ENCODE data around the gene CENPC.
"Not testable (repeated sequence)": the region's sequence is repeated elsewhere in the genome, so short reads cannot be mapped to it uniquely, and the experiment has no call there.

Gene CENPC

GRCh38 chr4:67550451-67550850 lies 5.1 kb upstream of the CENPC start:
- no peak for DNase-seq

GRCh38 chr4:67549123-67549522 lies 3.8 kb upstream of the CENPC start:
- DNase-seq: no peak

GRCh38 chr4:67546971-67547370 lies 1.7 kb upstream of the CENPC start:
- DNase-seq: no peak

GRCh38 chr4:67546004-67546356 lies 677 bp upstream of the CENPC start:
- DNase-seq: no peak

GRCh38 chr4:67542076-67542475 lies 3.2 kb downstream of the CENPC start:
- DNase-seq: no peak

- DNase-seq: no peak
Observed at GRCh38 chr4:67539830-67540229, 5.5 kb downstream of the CENPC start.

- no peak for DNase-seq
Observed at GRCh38 chr4:67535280-67535840, 9.9 kb downstream of the CENPC start.

GRCh38 chr4:67533112-67533511 lies 12.2 kb downstream of the CENPC start:
- DNase-seq: no peak

- DNase-seq: not testable (repeated sequence)
Observed at GRCh38 chr4:67532397-67532796, 12.9 kb downstream of the CENPC start.

- DNase-seq: no peak
Observed at GRCh38 chr4:67531379-67531962, 13.8 kb downstream of the CENPC start.

- DNase-seq: not testable (repeated sequence)
Observed at GRCh38 chr4:67524140-67524539, 21.2 kb downstream of the CENPC start.

GRCh38 chr4:67522851-67523671 lies 22.2 kb downstream of the CENPC start:
- DNase-seq: peak; percentile 3

GRCh38 chr4:67522230-67522629 lies 23.1 kb downstream of the CENPC start:
- DNase-seq: no peak

- DNase-seq: no peak
Observed at GRCh38 chr4:67521506-67521905, 23.8 kb downstream of the CENPC start.

GRCh38 chr4:67520141-67520540 lies 25.2 kb downstream of the CENPC start:
- DNase-seq: no peak

GRCh38 chr4:67512501-67512900 lies 32.8 kb downstream of the CENPC start:
- DNase-seq: no peak

- DNase-seq: no peak
Observed at GRCh38 chr4:67500373-67500772, 44.9 kb downstream of the CENPC start.

GRCh38 chr4:67499799-67500198 lies 45.5 kb downstream of the CENPC start:
- DNase-seq: no peak

GRCh38 chr4:67483868-67484602 lies 61.3 kb downstream of the CENPC start:
- peak; percentile 94 for DNase-seq

GRCh38 chr4:67480810-67481209 lies 64.5 kb downstream of the CENPC start:
- DNase-seq: no peak

- no peak for DNase-seq
Observed at GRCh38 chr4:67475155-67475554, 70.1 kb downstream of the CENPC start.

GRCh38 chr4:67470871-67471270 lies 74.4 kb downstream of the CENPC start:
- DNase-seq: no peak

- DNase-seq: no peak
Observed at GRCh38 chr4:67468830-67469229, 76.5 kb downstream of the CENPC start.

All from fibroblast of skin of scalp (primary cell).